Mammary epithelial cell (primary cell): ENCODE data around the gene AK4.

Experiments used
- EZH2 ChIP-seq: IDR thresholded peaks from 2 replicates; pipeline ENCODE4 v1.6.1; 2012; ENCODE audit warnings: low read length, inconsistent platforms, borderline replicate concordance
- TF ChIP-seq, protein P1 (sequence below), 2 donors: IDR thresholded peaks in 1 of 2; conservative IDR thresholded peaks in 1 of 2; 2 replicates each; pipeline ENCODE4 v1.5.1; 2011 to 2012; ENCODE audit warnings: inconsistent platforms in 2 of 2, low read length in 2 of 2, mild to moderate bottlenecking in 2 of 2, control low read depth in 1 of 2, low read depth in 1 of 2; ENCODE audit not compliant: insufficient read depth in 1 of 2; ENCODE audit errors: extremely low read depth in 1 of 2

DNA sequence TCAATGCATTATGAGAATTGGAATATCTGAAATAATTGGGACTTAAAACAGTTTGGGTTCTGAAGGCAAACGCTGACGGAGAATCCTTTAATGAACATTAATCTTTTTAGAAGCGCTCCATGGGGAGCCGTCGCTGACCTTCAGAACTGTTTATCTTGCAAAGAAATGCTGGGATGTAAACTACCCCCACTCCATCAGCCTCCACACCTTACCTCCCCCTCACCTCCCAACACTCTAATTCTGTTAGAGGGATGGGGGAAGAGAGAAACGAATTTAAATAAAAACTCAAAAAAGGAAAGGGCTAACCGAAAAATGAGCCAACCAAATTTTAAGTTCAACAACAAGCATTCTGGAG lies 117.3 kb downstream of the AK4 start:
- TF ChIP-seq, protein P1, sequence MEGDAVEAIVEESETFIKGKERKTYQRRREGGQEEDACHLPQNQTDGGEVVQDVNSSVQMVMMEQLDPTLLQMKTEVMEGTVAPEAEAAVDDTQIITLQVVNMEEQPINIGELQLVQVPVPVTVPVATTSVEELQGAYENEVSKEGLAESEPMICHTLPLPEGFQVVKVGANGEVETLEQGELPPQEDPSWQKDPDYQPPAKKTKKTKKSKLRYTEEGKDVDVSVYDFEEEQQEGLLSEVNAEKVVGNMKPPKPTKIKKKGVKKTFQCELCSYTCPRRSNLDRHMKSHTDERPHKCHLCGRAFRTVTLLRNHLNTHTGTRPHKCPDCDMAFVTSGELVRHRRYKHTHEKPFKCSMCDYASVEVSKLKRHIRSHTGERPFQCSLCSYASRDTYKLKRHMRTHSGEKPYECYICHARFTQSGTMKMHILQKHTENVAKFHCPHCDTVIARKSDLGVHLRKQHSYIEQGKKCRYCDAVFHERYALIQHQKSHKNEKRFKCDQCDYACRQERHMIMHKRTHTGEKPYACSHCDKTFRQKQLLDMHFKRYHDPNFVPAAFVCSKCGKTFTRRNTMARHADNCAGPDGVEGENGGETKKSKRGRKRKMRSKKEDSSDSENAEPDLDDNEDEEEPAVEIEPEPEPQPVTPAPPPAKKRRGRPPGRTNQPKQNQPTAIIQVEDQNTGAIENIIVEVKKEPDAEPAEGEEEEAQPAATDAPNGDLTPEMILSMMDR (conservative IDR thresholded peaks at IDR 0.05 in 1 of 2, IDR thresholded peaks at IDR 0.05 in 1 of 2; ENCODE audit: extremely low read depth in 1 of 2, insufficient read depth in 1 of 2, low read depth in 1 of 2, low read length in 2 of 2) = no peak
- no peak for TF ChIP-seq EZH2
